ENCODE results near the gene TMEM238L. TPM values are rescaled to one million over a fixed set of nuclear protein-coding genes. Genes with fewer than 3 reads are reported as not detected.

The TMEM238L gene
- total RNA-seq, 1 experiment from 2014 or later, result not detected

DNA sequence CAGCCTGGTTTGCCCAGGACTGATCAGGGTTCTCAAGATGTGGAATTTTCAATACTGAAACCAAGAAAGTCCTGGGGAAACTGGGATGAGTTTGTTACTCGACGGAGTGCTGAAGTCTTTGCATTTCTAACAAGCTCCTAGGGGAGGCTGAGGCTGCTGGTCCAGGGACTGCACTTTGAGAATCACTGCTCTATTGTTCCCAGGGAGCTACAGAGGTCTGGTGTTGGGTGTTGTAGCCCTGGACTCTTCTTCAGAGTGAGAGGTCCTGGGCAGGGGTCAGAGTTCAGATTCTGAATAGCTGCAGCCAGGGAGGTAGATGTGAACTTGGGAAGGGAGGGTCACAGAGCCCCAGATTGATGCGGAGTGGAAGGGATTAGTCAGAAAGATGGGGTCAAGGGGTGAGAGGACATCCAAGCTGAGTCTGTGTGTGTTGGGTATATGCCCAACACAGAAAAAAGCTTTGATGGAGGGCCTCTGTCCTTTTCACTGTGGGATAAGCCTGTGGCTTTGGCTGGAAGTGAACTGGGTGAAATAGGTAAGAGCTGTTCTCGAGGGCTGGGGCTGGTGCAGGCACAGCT, 14.1 kb downstream of the TMEM238L start:
- Histone ChIP-seq H3K9ac (ENCODE audit: extremely low read depth, insufficient read length, low read length) (no peak overlapping the region), H3K14ac (ENCODE audit: insufficient read depth, low read length) (no peak overlapping the region), H4K8ac (replicated peaks; ENCODE audit: insufficient read length, low read depth, low read length) (no peak overlapping the region), H3T11ph (ENCODE audit: low read length) (no peak overlapping the region), H3K27me3 (ENCODE audit: insufficient read depth, low read length) (no peaks in the 10 kb centered on the region), H3K18ac (ENCODE audit: insufficient read length, low read depth, low read length) (no peak overlapping the region), H2BK20ac (ENCODE audit: low read depth, low read length, poor library complexity, severe bottlenecking) (no peak overlapping the region), H4K5ac (ENCODE audit: insufficient read length, low read depth, low read length) (no peak overlapping the region), H2BK12ac (ENCODE audit: insufficient read length, low read depth, low read length) (no peak overlapping the region), H3K9me3 (ENCODE audit: control insufficient read depth, low read depth, low read length) (no peaks in the 10 kb centered on the region), H4K91ac (ENCODE audit: insufficient read length, low read depth, low read length) (no peak overlapping the region), H3K79me1 (ENCODE audit: insufficient read depth, low read depth, low read length, poor library complexity, severe bottlenecking) (no peaks in the 10 kb centered on the region), H2BK15ac (ENCODE audit: low read depth, low read length) (no peak overlapping the region), H3K4ac (ENCODE audit: low read depth, low read length) (no peak overlapping the region), H2AFZ (ENCODE audit: low read length) (no peak overlapping the region), H3K56ac (ENCODE audit: insufficient read length, low read depth, low read length) (no peak overlapping the region), H4K20me1 (ENCODE audit: control insufficient read depth, insufficient read depth, insufficient read length) (no peaks in the 10 kb centered on the region), H3K27ac (ENCODE audit: insufficient read length, low read depth, low read length) (no peak overlapping the region), H2AK5ac (ENCODE audit: insufficient read length, low read length) (no peak overlapping the region), H3K4me2 (ENCODE audit: insufficient read depth, insufficient read length, low read length) (no peak overlapping the region), H3K4me1 (ENCODE audit: insufficient read depth, low read length) (peaks cover 2% of the 10 kb centered on the region; the same call in 1 of the 2 replicates), H3K23ac (ENCODE audit: insufficient read length, low read depth, low read length) (no peak overlapping the region), H2BK120ac (ENCODE audit: low read depth, low read length, poor library complexity, severe bottlenecking) (no peak overlapping the region), H3K23me2 (ENCODE audit: insufficient read length, low read depth, low read length, poor library complexity, severe bottlenecking) (no peaks in the 10 kb centered on the region), H3K79me2 (ENCODE audit: insufficient read depth, low read length) (no peaks in the 10 kb centered on the region), H2BK5ac (ENCODE audit: insufficient read length, low read length) (no peak overlapping the region)
- Mint-ChIP-seq H3K4me1 (peaks cover 42 to 50% of the 10 kb centered on the region in 2 experiments), H3K27ac (peak overlapping the region; percentile 8 to 60 (median 19); a peak in 2 of 7 replicates), H3K36me3 (ENCODE audit: insufficient read depth in 1 of 3, low read depth in 3 of 3) (no peaks in the 10 kb centered on the region; a peak in 1 of 7 replicates), H3K4me3 (no peak overlapping the region), H3K9me3 (no peaks in the 10 kb centered on the region), H3K27me3 (ENCODE audit: low read depth) (no peaks in the 10 kb centered on the region)
- DNase-seq, result no peak
- no CpG with 5 or more reads among the region's 4 CpGs for WGBS (ENCODE audit: extremely low coverage, insufficient read length, low lambda C conversion rate)
- TF ChIP-seq, protein P1, sequence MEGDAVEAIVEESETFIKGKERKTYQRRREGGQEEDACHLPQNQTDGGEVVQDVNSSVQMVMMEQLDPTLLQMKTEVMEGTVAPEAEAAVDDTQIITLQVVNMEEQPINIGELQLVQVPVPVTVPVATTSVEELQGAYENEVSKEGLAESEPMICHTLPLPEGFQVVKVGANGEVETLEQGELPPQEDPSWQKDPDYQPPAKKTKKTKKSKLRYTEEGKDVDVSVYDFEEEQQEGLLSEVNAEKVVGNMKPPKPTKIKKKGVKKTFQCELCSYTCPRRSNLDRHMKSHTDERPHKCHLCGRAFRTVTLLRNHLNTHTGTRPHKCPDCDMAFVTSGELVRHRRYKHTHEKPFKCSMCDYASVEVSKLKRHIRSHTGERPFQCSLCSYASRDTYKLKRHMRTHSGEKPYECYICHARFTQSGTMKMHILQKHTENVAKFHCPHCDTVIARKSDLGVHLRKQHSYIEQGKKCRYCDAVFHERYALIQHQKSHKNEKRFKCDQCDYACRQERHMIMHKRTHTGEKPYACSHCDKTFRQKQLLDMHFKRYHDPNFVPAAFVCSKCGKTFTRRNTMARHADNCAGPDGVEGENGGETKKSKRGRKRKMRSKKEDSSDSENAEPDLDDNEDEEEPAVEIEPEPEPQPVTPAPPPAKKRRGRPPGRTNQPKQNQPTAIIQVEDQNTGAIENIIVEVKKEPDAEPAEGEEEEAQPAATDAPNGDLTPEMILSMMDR (conservative IDR thresholded peaks at IDR 0.05), result no peak

All from H9 (cell line).